ENCODE measurements around the gene AIG1.
"Not testable (repeated sequence)": the region's sequence is repeated elsewhere in the genome, so short reads cannot be mapped to it uniquely, and the experiment has no call there.

AIG1 gene

DNA sequence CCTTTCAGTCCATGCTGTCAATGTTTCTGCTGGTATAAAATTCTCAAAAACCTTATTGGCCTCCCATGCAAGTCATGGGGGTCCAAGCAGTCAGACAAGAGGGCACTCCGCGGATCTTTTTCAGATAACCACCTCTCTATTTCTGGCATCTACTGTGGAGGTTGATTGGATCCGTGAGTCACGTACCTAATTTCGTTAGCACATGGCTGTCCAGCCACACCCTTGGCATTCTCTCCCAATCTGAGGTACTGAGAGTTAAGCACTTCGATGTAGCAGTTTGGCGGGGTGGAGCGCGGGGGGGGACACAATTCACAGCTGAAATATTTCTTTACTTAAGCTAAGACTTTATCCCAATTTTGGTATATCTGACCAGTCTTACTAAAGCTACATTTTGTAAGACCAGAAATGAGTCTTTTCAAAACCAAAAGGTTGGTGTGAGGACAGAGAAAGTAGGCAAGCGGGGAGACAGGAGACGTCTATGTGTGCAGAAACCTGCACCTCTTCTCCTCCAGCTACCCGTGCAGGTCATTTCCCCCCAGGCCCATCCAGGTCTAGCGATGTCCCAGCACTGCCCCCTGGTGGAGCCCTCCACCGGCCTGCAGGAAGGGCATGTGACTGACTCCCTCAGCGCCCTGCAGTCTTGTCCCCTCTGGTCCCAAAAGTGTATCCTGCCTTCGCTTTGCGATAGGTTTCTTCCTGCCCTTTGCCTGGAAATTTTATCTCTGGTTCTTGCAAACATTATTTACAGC is 276.7 kb downstream of the AIG1 start:
- DNase-seq = no peak

GRCh38 chr6:143339223-143339622 is 278.5 kb downstream of the AIG1 start:
- no peak for DNase-seq

DNA sequence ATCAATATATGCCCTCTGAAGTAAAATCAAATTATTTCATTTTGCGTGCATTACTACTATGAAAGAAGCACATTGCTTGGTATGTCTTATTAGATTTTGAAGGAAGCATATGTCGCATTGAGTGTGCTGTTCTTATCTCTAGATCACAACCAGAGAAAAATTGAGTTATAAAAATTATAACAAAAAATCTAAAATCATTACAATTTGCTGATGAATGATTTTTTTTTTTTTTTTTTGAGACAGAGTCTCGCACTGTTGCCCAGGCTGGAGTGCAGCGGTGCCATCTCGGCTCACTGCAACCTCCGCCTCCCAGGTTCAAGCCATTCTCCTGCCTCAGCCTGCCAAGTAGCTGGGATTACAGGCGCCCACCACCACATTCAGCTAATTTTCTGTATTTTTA is 284.8 kb downstream of the AIG1 start:
- DNase-seq = not testable (repeated sequence)

- no peak for DNase-seq
Measured at GRCh38 chr6:143346004-143346403, 285.3 kb downstream of the AIG1 start.

- no peak for DNase-seq
Measured at GRCh38 chr6:143348531-143348930, 287.8 kb downstream of the AIG1 start.

DNA sequence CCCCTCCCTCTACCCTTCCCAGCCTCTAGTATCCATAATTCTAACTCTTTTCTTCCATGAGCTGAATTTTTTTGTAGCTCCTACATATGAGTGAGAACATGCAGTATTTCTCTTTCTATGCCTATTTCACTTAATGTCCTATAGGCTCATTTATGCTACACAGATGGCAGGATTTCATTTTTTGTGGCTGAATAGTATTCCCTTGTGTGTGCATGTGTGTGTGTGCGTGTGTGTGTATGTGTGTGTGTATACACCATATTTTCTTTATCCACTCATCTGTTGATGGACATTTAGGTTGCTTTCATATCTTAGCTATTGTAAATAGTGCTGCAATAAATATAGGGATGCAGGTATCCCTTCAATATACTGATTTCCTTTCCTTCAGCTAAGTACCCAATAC is 288.8 kb downstream of the AIG1 start:
- DNase-seq = no peak

GRCh38 chr6:143356101-143356880 is 295.6 kb downstream of the AIG1 start:
- DNase-seq = no peak

DNA sequence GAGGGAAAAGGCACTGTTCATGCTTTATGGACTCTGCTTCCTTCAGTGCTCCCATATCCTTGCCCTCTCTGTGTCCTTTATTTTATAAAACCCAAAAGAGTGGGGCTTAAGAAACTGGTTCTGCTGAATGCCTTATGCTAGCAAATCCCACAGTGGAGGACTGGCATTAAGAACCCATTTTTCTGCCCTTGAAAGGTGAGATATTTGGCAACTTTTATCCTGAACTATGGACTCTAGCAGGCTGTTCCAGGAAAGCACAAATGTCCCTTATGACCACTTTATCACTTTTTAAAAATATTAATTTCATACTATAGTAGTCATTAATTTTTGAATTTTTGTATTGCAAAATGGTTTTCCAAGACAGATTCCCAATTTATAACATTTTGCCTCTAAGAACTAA is 296.5 kb downstream of the AIG1 start:
- DNase-seq = no peak

DNA sequence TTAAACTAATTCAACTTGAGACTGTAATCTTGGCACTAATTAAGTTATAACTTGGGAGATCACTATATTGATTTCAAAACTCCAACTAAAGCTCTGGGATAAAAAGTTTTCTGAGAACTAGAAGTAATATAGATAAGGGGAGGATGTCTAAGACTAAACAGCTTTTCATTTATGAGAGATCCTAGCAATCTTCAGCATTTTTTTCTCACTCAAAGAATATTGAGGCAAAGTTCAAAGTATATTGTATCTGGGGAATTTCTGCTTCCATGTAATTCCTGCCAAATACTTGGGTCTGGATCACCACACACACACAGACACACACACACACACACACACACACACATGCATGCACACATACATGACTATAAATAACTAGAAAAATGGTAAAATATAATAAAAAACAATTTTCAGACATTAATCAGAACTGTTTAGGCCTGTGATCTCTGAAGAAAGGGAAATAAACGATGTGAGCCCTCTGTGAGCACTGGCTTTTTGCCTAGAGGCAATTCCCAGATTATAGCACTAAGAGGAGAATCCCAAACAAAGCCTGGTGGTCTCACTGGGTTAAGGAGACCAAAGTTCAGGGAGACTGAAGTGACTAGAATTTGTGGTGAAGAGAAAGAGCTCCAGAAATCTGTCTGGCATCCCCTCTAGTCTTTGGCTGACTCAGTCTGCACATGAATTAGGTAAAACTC is 297.0 kb downstream of the AIG1 start:
- no peak for DNase-seq

DNA sequence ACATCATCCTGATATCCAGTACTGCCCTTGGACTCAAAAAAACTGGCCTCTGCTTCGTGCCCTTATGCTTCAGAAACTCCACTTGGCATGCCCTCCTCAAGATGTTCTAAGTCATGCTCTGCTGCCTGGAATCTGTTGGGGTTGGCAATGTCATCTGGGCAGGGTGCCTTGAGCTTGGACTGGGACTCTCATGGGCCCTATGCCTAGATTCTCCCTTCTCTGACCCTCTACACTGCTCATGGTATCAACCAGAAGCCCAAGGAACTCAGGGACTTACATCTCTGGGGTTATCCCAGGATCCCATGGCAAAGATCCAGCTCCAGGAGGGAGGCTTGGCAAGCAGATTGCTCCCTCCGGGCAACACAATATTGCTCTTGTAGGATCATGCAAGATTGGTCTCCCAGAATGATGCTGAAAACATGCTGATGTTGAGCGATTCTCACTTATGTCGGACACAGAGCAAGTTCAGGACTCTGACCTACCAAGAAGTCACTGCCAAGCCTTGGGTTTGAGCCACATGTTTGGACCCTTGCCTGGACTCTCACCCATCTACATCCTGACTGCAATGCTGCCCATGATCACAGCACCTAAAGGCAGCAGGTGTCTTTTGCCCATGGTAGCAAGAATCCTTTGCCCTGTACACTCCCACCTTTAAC is 301.0 kb downstream of the AIG1 start:
- DNase-seq = no peak

DNA sequence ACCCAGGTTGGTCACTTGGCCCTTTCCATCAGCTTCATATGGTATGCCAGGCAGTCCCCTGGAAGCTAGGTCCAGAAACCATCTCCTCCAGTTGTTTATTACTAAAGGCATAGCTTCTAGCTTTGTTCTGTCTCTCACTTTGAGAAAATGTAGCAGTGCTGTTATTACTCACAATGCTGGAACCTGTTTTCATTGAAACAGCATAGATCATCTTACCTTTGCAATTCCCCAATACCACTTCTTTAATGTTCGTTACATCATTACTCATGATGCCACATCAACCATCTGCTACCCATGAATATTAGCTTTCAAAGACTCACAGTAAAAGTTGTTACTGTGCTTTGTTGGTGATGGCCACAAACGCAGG is 301.5 kb downstream of the AIG1 start:
- DNase-seq = no peak

DNA sequence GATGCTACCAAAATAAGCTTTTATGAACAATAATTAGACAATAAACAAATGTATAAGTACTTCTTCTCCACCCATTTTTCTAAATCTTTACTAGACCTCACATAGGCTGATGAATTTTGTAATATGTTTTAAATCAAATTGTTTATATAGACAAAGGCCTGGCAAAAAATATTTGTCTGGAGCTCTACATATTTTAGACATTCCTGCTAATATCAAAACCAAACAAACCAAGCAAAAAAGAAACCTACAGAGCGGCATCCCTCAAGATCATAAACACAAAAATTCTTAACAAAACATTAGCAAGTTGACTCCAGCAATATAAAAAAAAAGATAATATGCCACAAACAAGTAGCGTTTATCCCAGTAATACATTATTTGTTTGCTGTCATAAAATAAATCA is 302.6 kb downstream of the AIG1 start:
- DNase-seq = no peak

DNA sequence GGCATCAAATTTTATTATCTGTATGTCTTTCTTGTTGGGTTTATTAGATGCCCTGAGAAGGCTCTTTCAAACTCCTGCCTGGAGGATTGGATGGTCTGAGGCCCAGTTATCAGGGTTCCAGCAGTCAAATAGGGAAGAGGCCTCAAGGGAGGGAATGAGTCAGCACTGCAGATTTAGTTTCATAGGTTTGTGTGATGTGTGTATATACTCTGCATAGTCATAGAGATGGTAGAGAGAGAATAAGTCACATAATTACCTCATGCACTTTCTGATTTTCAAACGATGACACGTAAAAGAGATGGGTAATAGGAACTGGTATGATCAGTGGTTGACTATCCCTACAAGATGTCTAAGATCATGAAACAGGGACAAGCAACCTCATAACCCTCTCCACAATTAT is 307.7 kb downstream of the AIG1 start:
- DNase-seq = no peak

DNA sequence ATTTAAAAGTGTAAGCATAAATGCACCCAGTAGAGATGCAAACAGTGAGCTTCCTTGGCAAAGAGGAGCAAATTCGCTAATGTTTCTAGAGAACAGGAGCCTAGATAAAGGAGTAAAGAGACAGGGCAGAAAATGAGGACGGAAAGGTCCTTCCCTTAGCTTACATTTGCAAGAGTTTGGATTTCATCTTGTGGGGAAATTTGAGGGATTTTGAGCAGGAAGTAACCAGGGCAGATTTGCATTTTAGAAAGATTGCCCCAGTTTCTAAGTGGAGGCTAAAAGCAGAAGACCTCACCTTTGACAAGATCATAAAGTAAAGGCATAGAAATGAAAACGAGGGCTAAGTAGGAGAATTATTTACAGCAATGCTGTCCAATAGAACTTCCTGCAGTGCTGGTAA is 309.3 kb downstream of the AIG1 start:
- no peak for DNase-seq

GRCh38 chr6:143370812-143371370 is 310.2 kb downstream of the AIG1 start:
- no peak for DNase-seq

- no peak for DNase-seq
Measured at GRCh38 chr6:143372199-143372882, 311.7 kb downstream of the AIG1 start.

- DNase-seq = no peak
Measured at GRCh38 chr6:143374014-143374413, 313.3 kb downstream of the AIG1 start.

DNA sequence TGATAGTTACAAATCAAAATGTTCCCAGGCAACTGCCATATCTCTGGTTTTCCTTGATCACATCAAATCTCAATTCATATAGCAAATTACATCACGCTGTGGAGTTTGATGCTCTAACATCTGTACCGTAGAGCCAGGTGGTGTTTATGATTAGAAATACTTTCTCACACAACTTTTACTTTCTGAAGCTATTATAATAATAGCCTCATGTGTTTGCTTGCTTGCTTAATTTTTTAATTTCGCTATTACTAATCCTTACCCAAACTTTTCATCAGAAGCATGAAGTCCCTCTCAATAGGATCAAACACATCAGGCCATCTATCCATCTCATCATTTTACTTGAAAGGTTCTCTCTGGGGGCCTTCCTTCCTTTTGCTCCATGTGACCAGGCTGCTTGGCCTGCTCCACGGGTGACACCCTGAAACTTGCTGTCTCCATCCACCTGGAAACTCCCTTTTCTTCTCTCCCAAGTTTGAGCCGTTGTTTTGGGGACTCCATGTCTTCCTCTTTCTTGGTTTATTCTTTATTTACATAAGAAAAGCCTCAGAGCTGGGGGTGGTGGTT is 314.4 kb downstream of the AIG1 start:
- DNase-seq = no peak

GRCh38 chr6:143376375-143376774 is 315.7 kb downstream of the AIG1 start:
- DNase-seq = no peak

- no peak for DNase-seq
Measured at GRCh38 chr6:143376861-143377260, 316.2 kb downstream of the AIG1 start.

DNA sequence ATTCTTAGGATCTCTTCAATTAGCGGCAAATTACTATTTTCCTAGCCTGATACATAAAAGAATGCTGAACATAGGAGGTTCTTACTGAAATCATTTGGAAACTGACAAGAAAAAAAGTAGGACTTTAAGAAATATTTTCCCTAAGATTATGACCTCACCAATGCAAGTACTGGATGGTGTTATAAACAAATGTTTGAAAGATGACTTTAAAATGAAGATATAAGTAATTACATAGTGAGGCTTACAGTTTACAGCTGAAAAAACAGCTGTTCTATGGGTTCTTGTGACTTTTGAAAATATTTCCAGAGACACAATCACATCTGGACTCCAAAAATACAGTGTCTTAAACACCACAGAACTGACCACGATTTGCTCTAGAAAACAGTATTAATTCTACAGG is 324.9 kb downstream of the AIG1 start:
- DNase-seq = no peak

- no peak for DNase-seq
Measured at GRCh38 chr6:143390278-143390677, 329.6 kb downstream of the AIG1 start.

All from right forelimb (tissue), 1 donor.